Effector CD4-positive, alpha-beta T cell (primary cell): ENCODE measurements around the gene MAST2.

Experiments used
- DNase-seq: peaks from one replicate; pipeline ENCODE4 v3.0.0-alpha.2; 2020

The MAST2 gene

DNA sequence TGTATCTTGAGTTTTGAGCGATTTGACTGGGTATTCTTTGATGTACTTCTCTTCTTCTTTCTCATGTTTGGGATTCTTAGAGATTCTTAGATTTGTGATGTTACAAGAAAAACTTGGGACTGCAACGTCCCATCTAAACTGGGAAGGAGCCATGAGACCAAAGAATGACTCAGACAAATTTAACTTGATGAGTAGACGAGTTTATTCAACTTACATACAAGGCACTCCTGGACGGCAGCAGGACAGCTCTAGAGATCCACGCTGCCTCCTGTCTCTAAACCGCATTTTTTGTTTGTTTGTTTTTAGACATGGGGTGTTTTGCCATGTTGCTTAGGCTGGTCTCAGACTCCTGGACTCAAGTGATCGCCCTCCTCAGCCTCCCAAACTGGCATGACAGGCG is 191.9 kb downstream of the MAST2 start:
- DNase-seq: no peak

DNA sequence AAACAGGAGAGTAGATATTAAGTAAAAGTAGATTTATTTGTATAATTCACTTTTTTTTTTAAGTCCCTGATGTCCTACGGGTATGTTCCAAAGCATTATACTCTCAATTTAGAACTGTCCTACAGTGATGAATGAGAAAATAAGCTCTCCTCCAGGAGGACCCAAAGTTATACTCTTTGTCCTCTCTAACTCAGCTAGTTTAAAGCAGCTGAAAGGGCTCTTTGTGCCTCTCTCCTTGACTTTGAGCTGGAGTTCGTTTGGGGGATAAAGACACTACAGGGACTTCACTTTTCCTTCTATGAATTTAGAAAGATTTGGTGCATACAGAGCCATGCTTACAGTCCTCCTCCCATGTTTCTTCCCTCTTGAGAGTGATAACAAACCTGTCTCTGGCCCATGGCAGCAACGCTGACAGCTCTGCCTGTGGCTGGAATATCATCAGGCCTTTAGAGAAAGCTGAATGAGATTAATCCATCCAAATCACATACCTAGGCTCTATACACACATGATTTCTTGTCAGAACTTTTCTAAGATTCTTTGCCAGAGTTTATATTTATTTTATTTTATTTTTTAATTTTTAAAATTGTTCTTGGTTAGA is 194.7 kb downstream of the MAST2 start:
- DNase-seq: no peak

DNA sequence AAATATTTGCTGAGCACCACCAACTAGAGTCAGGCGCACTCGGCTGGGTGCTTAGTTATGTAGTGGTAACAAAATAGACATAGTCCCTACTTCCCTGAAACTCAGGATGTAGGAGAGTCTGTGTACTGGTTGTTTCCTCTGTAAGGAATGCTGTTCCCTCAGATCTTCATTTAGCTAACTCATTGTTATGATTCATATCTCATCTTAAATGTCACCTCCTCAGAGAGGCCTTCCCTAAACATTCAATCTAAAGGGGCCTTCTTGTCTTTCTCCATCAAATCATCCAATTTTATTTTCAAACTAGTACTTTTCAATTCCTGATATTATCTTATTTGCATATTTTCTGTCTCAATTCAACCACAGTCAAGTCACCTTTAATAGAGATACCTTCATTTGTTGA is 196.1 kb downstream of the MAST2 start:
- DNase-seq: no peak

DNA sequence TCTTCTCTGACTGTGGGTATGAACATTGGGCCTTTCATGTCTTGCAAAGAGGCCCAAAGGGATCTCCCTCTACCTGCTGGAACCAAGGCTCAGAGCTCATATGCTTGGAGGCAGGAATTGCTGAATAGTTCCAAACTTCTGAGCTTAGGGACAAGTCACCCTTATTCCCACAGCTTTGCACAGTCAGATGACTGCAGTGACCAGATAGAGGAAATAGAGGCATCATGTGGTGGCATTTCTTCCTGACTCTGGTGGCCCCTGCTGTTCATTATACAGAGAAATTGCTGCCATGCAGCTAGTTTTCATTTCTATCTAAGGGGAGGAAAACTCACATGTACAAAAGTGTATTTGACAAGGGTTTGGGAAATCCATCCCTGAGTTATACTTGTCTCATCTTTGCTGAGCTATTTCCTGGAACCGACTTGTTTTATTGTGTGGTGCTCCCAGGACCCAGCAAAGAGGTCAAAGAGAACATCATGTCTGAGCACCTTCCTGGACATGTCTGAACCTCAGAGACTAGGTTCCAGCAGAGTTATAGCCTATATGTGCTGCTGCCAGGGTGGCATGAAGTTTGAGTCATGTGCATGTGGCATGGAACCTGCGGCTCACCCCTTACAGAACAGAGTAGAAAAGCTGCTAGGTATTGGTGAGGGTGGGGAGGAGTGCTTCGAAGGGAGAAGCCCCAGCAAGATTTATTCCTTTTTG is 197.8 kb downstream of the MAST2 start:
- DNase-seq: no peak

GRCh38 chr1:46002551-46003150 is 199.2 kb downstream of the MAST2 start:
- no peak for DNase-seq

DNA sequence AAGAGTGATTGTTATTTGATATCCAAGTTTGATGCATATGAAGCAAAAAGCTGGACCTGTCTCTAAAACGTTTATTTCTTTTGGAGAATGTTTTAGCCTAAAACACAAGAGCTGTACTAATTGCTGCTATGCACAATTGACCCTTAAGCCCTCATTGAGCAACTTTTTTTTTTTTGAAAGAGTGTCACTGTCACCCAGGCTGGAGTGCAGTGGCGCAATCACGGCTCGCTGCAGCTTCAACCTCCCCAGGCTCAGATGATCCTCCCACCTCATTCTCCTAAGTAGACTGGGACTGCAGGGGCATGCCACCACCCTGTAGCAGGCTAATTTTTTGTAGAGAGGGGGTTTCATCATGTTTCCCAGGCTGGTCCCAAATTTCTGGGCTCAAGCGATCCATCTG is 199.9 kb downstream of the MAST2 start:
- DNase-seq: no peak

- no peak for DNase-seq
These were observed 201.1 kb downstream of the MAST2 start for GRCh38 chr1:46004492-46004891.

- DNase-seq: no peak
These were observed 202.2 kb downstream of the MAST2 start for GRCh38 chr1:46005594-46005993.

GRCh38 chr1:46008585-46008984 is 205.2 kb downstream of the MAST2 start:
- DNase-seq: no peak

- DNase-seq: no peak
These were observed 207.2 kb downstream of the MAST2 start for GRCh38 chr1:46010611-46011010.

DNA sequence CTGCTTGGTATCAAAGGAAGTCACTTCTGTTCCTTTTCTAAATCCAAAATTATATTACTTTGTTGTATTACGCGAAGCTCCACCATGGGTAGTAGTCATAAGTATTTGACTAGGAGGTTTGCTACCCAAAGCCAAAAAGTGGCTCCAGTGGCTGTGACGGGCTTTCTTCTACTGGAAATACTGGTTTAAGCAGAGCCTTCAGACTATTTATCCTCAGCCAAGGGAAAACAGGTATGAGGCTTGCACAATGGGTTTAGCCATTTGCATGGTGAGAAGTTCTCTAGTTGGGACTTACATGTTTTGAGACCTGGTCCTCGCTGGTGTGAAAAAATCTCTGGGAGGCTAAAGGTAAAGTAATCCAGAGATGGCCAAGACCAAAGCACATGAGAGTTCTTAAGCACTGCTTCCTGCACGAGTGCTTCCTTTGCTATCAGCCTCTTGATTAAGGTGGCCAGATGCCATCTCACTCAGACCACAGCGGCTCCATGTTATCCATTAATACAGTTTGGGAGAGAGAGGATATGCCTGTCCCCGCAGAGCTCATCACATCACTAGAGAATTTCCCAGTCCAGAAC is 207.8 kb downstream of the MAST2 start:
- no peak for DNase-seq

DNA sequence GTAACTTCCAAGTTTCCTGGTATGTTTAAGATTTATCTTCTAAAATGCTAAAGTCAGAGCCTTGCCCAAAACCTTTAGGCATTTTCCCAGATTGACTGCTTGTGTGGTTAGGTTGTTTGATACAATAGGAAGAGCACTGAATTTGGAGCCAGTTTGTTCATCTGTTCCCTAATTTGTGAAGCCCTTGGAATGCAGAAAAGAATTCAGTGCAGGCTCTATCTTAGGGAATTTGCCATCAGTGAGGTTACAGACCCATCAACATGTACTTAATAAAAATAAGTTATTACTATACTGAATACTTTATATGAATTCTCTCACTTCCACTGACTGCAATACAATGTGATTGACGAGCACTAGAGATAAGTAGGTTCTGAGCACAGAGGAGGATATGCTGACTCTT is 208.8 kb downstream of the MAST2 start:
- DNase-seq: no peak

DNA sequence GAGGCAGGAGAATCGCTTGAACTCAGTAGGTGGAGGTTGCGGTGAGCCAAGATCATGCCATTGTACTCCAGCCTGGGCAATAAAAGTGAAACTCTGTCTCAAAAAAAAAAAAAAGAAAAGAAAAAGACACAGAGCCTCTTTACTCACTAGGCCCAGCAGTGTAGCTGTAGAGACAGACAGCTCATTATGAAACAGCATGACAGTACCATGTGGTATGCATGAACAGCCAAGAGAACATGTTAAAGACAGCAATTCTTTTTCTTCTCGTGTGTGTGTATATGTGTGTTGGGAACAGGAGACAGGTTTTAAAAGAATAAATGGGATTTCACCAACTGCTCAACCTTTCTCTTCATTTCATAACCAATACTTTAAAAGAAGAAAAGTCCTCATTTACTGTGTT is 210.2 kb downstream of the MAST2 start:
- no peak for DNase-seq

DNA sequence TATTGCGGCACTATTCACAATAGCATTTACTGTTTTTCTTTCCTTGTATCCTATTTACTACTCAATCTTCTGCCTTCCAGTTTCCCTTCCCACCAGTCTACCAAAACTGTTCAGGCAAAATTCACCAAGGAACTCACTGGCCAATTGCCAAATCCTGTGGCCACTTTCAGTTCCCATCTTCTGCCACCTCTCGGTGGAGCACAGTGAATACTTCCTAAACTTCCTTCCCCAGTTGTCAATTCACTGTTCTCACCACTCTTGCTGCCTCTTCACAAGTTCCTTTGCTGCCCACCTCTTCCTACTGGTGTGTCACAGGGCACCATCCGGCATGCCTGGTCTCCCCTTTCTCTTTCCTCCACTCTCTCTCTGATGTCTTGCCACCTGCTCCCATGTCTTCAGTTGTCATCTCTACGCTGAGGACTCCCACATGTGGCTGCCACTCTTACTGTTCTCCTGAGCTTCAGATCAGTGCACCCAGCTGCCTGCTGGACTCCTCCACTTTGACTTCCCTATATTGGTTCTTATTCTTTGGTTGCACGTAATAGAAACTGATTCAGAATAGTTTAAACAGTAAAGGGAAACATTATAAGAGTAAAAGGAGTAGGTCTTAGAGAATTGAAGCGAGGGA is 214.6 kb downstream of the MAST2 start:
- no peak for DNase-seq

- DNase-seq: no peak
These were observed 215.9 kb downstream of the MAST2 start for GRCh38 chr1:46019348-46019747.

DNA sequence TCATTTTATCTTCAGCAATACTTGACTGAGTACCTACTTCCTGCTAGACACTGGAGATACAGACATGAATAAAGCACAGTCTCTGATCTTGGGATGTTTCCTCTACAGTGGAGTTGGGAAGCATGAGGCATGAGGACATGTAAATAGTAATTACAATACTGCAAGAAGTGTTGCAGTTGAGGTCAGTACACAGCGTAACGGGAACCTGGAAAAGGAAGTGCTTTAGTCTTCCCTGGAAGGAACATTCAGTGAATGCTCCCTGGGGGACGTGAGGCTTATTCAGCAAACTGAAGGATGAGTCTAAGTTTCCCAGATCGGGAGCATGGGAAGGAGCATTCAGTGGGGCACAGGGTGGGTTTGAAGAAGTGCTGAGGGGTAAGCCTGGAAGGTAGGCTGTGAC is 216.6 kb downstream of the MAST2 start:
- no peak for DNase-seq

DNA sequence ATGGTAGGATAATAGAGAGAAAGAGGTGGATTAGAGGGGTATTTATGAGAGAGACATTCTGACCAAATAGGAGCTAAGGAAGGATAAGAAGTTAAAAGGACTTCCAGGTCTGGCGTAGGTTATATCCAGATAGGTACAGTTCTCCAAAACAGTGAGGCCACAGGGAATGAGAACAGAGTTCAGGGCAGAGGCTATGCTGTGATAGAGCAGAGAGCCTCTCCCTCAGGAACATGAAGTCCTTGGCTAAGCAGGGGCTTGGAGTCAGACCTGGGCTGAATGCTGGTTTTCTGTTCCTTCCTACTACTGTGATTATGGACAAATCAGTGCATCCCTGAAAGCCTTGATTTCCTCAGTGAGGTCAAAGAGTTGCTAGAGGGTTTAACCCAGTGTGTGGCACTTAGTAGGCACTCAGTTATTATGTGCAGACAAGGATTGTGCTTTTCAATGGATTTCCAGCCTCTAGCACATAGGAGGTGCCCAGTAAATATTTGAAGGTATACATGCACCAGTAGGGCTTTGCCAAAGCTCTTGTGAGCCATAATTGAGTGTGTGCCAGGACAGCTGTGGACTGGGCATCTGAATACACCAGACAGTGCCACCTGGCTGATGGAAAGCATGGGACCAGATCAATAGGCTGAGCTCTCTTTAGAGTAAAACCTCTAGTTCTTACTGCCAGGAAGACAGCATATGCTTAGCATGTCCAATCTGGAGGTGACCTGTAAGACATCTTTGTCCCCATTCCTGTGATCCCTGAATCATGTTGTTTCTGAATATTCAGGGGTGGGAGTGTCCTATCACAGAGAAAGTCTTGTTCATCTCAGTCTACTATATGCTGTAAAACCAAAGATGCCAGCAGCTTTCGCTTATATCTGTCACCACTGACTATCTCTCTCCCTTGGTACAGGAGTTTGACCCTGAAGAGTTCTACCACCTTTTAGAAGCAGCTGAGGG is 217.9 kb downstream of the MAST2 start:
- DNase-seq: no peak

DNA sequence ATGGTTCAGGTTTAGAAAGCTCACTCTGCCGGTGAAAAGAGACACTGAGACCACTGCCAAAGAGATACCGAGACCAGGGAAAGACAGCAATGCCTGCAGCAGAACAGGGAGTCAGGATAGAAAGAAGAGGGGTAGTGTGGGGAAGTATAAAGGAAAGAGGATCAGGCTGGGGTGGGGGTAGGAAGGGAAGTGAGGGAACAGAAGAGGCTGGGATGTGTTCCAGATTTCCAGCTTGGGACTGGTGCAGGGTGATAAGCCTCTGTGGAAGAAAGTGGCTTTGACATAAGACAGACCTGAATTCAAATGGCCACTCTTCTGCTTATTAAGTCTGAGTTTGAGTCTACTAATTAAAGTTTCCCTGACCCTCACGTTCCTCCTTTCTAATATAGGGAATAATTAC is 223.1 kb downstream of the MAST2 start:
- DNase-seq: no peak

GRCh38 chr1:46027788-46028573 is 224.6 kb downstream of the MAST2 start:
- no peak for DNase-seq

GRCh38 chr1:46030074-46030870 is 226.9 kb downstream of the MAST2 start:
- DNase-seq: no peak
